GM12864 (cell line): ENCODE measurements around the gene KIF21B.

Experiments used
- DNase-seq: peaks from one replicate; pipeline ENCODE4 v3.0.0-alpha.2; 2011; ENCODE audit warnings: low read depth
- H3K4me3 ChIP-seq: 2 replicates; pipeline ENCODE4 v1.5.1; 2011; ENCODE audit warnings: mild to moderate bottlenecking, low read depth, low read length, control low read depth
- CTCF ChIP-seq: IDR thresholded peaks from 2 replicates; pipeline ENCODE4 v1.5.1; 2011; ENCODE audit warnings: low read depth, mild to moderate bottlenecking, moderate library complexity, low read length, control low read depth, inconsistent platforms; ENCODE audit errors: missing control alignments

KIF21B gene

GRCh38 chr1:200925831-200926230, 97.7 kb downstream of the KIF21B start:
- no peak for DNase-seq
- TF ChIP-seq CTCF: no peak
- H3K4me3 ChIP-seq: no peak overlapping the region

- DNase-seq: no peak
- no peak for TF ChIP-seq CTCF
- H3K4me3 ChIP-seq: no peak overlapping the region
Observed at GRCh38 chr1:200923601-200924000, 99.9 kb downstream of the KIF21B start.

GRCh38 chr1:200922406-200922805, 101.1 kb downstream of the KIF21B start:
- no peak for DNase-seq
- TF ChIP-seq CTCF: no peak
- no peak overlapping the region for H3K4me3 ChIP-seq

- DNase-seq: no peak
- TF ChIP-seq CTCF: no peak
Observed at GRCh38 chr1:200921571-200922110, 101.9 kb downstream of the KIF21B start.

More at GRCh38 chr1:200921571-200922110, 101.9 kb downstream of the KIF21B start:
- no peak overlapping the region for H3K4me3 ChIP-seq
